Skeletal muscle satellite cell (primary cell): Measurements from ENCODE around the gene CCDC78.

Experiments
- H3K27me3 ChIP-seq: 2 replicates; pipeline ENCODE4 v1.7.0; 2013; ENCODE audit warnings: low read length; ENCODE audit not compliant: control insufficient read depth, insufficient read depth
- H3K36me3 ChIP-seq: 2 replicates; pipeline ENCODE4 v1.7.0; 2013; ENCODE audit warnings: mild to moderate bottlenecking, control low read depth, low read length; ENCODE audit not compliant: insufficient read depth
- H3K4me1 ChIP-seq: 2 replicates; pipeline ENCODE4 v1.7.0; 2013; ENCODE audit warnings: low read length; ENCODE audit not compliant: control insufficient read depth, insufficient read depth
- H3K4me2 ChIP-seq: 2 replicates; pipeline ENCODE4 v1.7.0; 2013; ENCODE audit warnings: mild to moderate bottlenecking, low read length
- H3K4me3 ChIP-seq: 2 replicates; pipeline ENCODE4 v1.7.0; 2013; ENCODE audit warnings: low read length
- H3K9ac ChIP-seq: 2 replicates; pipeline ENCODE4 v1.7.0; 2013; ENCODE audit warnings: mild to moderate bottlenecking, low read depth, low read length, moderate library complexity
- H3K9me3 ChIP-seq: replicated peaks from 2 replicates; pipeline ENCODE4 v1.7.0; 2013; ENCODE audit warnings: mild to moderate bottlenecking, control low read depth, low read length

The CCDC78 gene

GRCh38 chr16:681746-682427 lies 44.4 kb downstream of the CCDC78 start:
- H3K4me2 ChIP-seq: peak overlapping the region; percentile 100
- H3K9me3 ChIP-seq: no peaks in the 10 kb centered on the region
- H3K36me3 ChIP-seq: peaks cover 35% of the 10 kb centered on the region
- H3K4me3 ChIP-seq: peak overlapping the region; percentile 96
- H3K4me1 ChIP-seq: peaks cover 41% of the 10 kb centered on the region
- H3K9ac ChIP-seq: peak overlapping the region; percentile 91
- no peaks in the 10 kb centered on the region for H3K27me3 ChIP-seq

GRCh38 chr16:680967-681745 lies 45.1 kb downstream of the CCDC78 start:
- Histone ChIP-seq H3K36me3 (peaks cover 33% of the 10 kb centered on the region), H3K9ac (peak overlapping the region; percentile 91), H3K4me1 (peaks cover 41% of the 10 kb centered on the region)

GRCh38 chr16:680625-680945 lies 45.7 kb downstream of the CCDC78 start:
- peak overlapping the region; percentile 100 for H3K4me2 ChIP-seq
- peaks cover 41% of the 10 kb centered on the region for H3K4me1 ChIP-seq
- H3K9me3 ChIP-seq: no peaks in the 10 kb centered on the region
- peaks cover 30% of the 10 kb centered on the region for H3K36me3 ChIP-seq
- peak overlapping the region; percentile 91 for H3K9ac ChIP-seq
- H3K4me3 ChIP-seq: peak overlapping the region; percentile 96
- no peaks in the 10 kb centered on the region for H3K27me3 ChIP-seq

More at GRCh38 chr16:680967-681745, 45.1 kb downstream of the CCDC78 start:
- Histone ChIP-seq H3K4me3 (peak overlapping the region; percentile 96), H3K27me3 (no peaks in the 10 kb centered on the region), H3K4me2 (peak overlapping the region; percentile 100), H3K9me3 (no peaks in the 10 kb centered on the region)

GRCh38 chr16:679814-680624 lies 46.2 kb downstream of the CCDC78 start, which contains the start of gene STUB1:
Gene STUB1, plus strand, starts transcription at chr16:680410. Its CDS starts 116 bp downstream, at chr16:680526.
- H3K4me3 ChIP-seq: peak within 1 kb of the TSS; percentile 96
- no peaks in the 10 kb centered on the region for H3K27me3 ChIP-seq
- H3K9ac ChIP-seq: peak within 1 kb of the TSS; percentile 91
- H3K4me1 ChIP-seq: peaks cover 44% of the 10 kb centered on the region
- H3K4me2 ChIP-seq: peak within 1 kb of the TSS; percentile 100
- H3K36me3 ChIP-seq: peaks cover 24% of the 10 kb centered on the region
- no peaks in the 10 kb centered on the region for H3K9me3 ChIP-seq

GRCh38 chr16:678858-679813 lies 47.1 kb downstream of the CCDC78 start:
- Histone ChIP-seq H3K4me3 (peak overlapping the region; percentile 75), H3K4me1 (peaks cover 37% of the 10 kb centered on the region), H3K9me3 (no peaks in the 10 kb centered on the region), H3K9ac (peak overlapping the region; percentile 51), H3K36me3 (peaks cover 23% of the 10 kb centered on the region), H3K4me2 (peak overlapping the region; percentile 93), H3K27me3 (no peaks in the 10 kb centered on the region)

GRCh38 chr16:678209-678857 lies 47.9 kb downstream of the CCDC78 start:
- Histone ChIP-seq H3K4me2 (no peak overlapping the region), H3K36me3 (peaks cover 28% of the 10 kb centered on the region), H3K9ac (no peak overlapping the region), H3K4me1 (peaks cover 30% of the 10 kb centered on the region), H3K27me3 (no peaks in the 10 kb centered on the region), H3K9me3 (no peaks in the 10 kb centered on the region), H3K4me3 (no peak overlapping the region)

- H3K36me3 ChIP-seq: peaks cover 28% of the 10 kb centered on the region
- no peak overlapping the region for H3K9ac ChIP-seq
- no peaks in the 10 kb centered on the region for H3K27me3 ChIP-seq
- H3K9me3 ChIP-seq: no peaks in the 10 kb centered on the region
- no peak overlapping the region for H3K4me2 ChIP-seq
- no peak overlapping the region for H3K4me3 ChIP-seq
- H3K4me1 ChIP-seq: peaks cover 23% of the 10 kb centered on the region
These were observed 48.7 kb downstream of the CCDC78 start for GRCh38 chr16:677316-678190.

- H3K4me3 ChIP-seq: no peak overlapping the region
These were observed 49.3 kb downstream of the CCDC78 start for GRCh38 chr16:676913-677312.

GRCh38 chr16:676565-676902 lies 49.7 kb downstream of the CCDC78 start:
- H3K9ac ChIP-seq: no peak overlapping the region
- H3K4me1 ChIP-seq: peaks cover 13% of the 10 kb centered on the region

More at GRCh38 chr16:676913-677312, 49.3 kb downstream of the CCDC78 start:
- Histone ChIP-seq H3K36me3 (peaks cover 28% of the 10 kb centered on the region), H3K27me3 (no peaks in the 10 kb centered on the region), H3K4me1 (peaks cover 16% of the 10 kb centered on the region), H3K9me3 (no peaks in the 10 kb centered on the region), H3K9ac (no peak overlapping the region), H3K4me2 (no peak overlapping the region)

More at GRCh38 chr16:676565-676902, 49.7 kb downstream of the CCDC78 start:
- no peaks in the 10 kb centered on the region for H3K27me3 ChIP-seq
- H3K36me3 ChIP-seq: peaks cover 24% of the 10 kb centered on the region
- no peak overlapping the region for H3K4me3 ChIP-seq
- H3K9me3 ChIP-seq: no peaks in the 10 kb centered on the region
- H3K4me2 ChIP-seq: no peak overlapping the region
